ENCODE results near the gene SLCO2B1. TPM values are rescaled to one million over a fixed set of nuclear protein-coding genes. Genes with fewer than 3 reads are reported as not detected.

SLCO2B1 gene
- total RNA-seq, 1 donor from 2014 or later, result 403 TPM

DNA sequence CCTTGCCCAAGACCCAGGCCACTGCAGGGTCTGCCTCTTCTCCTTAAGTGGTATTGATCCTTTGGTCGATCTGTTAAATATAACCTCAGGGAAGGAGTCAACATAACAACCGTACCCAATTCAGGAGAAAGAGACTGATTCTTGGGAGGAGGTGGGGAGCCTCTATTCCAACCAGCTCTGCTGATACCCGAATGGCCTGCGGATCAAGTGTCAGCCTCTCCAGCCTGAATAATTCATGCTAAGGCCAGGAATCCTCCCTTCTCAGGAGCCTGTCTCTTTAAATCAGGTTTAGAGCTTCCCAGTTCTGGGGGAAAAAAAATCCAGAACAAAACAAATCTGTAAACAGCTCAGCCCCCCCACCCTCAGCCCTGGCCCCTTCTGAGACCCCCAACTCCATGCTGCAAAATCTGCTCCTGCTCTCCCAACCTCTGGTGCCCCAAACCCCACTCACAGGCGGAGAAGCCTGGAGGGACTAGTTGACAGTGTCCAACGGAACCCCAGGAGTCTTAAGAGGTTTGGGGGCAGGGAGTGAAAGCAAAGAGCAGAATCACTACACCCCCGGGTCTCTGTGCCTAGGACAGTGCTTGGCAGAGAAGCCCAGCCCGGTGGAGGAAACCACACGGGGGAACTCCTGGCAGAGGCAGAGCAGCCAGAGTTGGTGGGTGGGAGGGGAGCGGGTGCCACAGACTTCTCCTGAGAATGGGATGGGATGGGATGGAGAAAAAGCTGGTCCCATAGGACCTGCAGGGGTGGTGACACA, 88.8 kb downstream of the SLCO2B1 start:
- TF ChIP-seq, protein P1, sequence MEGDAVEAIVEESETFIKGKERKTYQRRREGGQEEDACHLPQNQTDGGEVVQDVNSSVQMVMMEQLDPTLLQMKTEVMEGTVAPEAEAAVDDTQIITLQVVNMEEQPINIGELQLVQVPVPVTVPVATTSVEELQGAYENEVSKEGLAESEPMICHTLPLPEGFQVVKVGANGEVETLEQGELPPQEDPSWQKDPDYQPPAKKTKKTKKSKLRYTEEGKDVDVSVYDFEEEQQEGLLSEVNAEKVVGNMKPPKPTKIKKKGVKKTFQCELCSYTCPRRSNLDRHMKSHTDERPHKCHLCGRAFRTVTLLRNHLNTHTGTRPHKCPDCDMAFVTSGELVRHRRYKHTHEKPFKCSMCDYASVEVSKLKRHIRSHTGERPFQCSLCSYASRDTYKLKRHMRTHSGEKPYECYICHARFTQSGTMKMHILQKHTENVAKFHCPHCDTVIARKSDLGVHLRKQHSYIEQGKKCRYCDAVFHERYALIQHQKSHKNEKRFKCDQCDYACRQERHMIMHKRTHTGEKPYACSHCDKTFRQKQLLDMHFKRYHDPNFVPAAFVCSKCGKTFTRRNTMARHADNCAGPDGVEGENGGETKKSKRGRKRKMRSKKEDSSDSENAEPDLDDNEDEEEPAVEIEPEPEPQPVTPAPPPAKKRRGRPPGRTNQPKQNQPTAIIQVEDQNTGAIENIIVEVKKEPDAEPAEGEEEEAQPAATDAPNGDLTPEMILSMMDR (IDR thresholded peaks at IDR 0.05), result no peak
- H3K4me3 ChIP-seq, result no peak overlapping the region
- DNase-seq (ENCODE audit: low spot score in 2 of 2), result peak in 1 of 2 donors; percentile 50
- intact Hi-C loops (cut with DNase I), result loop anchor here (2.0 kb wide), 1 partner anchor 311 kb away; no protein-coding TSS in a partner anchor
- H3K36me3 ChIP-seq, result no peaks in the 10 kb centered on the region
- peaks cover 2 to 4% of the 10 kb centered on the region in 2 donors for H3K4me1 ChIP-seq
- no peak overlapping the region for H3K27ac ChIP-seq
- peaks cover 5% of the 10 kb centered on the region for H3K27me3 ChIP-seq
- H3K9me3 ChIP-seq, result no peaks in the 10 kb centered on the region

DNA sequence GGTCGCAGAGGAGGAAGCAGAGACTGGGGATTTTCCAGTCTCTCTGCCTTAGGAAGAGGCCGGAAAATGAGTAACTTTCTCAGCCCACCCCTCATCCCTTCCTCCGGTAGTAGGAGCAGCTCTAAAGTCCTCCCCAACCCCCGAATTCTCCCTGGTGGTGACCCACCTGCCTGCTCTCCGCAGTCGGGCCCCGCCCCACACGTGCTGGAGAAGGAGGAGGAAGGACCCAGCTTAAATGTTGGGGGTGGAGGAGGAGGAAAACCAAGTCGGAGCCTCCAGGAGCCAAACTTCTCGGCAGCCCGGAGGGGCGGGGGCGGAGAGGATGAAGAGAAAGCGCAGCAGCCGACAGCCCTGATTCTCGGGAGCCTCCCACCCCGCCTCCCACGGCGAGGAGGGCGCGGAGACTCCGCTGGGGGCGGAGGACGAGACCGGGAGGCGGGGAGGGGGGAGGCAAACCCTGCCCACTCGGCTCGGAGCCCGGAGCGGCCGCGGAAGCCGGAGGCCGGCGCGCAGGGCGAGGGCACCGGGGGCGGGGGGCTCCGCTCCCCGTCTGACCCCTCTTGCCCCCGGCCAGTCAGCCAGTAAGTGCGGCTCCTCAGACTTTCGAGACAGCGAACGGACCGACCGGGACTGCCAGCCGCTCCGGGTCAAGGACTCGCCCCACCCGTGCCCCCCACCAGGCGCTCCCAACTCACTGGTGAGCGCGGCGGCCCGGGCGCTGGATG, 89.6 kb downstream of the SLCO2B1 start, which contains the start of gene TPBGL:
TSS of gene TPBGL (plus strand) at position 464 of the 725 bp plus-strand sequence. CDS start 276 bp downstream, outside the sequence.
- H3K4me3 ChIP-seq, result peak within 1 kb of the TSS; percentile 45 to 65
- TF ChIP-seq, protein P1 (IDR thresholded peaks at IDR 0.05), result no peak
- intact Hi-C loops (cut with DNase I), result loop anchor here (2.0 kb wide), 1 partner anchor 312 kb away; no protein-coding TSS in a partner anchor
- H3K27me3 ChIP-seq, result peaks cover 5% of the 10 kb centered on the region
- H3K4me1 ChIP-seq, result peaks cover 2 to 4% of the 10 kb centered on the region in 2 donors
- no peaks in the 10 kb centered on the region for H3K36me3 ChIP-seq
- H3K27ac ChIP-seq, result no peak within 1 kb of the TSS
- H3K9me3 ChIP-seq, result no peaks in the 10 kb centered on the region
- peak in 1 of 2 donors; percentile 58 for DNase-seq (ENCODE audit: low spot score in 2 of 2)

DNA sequence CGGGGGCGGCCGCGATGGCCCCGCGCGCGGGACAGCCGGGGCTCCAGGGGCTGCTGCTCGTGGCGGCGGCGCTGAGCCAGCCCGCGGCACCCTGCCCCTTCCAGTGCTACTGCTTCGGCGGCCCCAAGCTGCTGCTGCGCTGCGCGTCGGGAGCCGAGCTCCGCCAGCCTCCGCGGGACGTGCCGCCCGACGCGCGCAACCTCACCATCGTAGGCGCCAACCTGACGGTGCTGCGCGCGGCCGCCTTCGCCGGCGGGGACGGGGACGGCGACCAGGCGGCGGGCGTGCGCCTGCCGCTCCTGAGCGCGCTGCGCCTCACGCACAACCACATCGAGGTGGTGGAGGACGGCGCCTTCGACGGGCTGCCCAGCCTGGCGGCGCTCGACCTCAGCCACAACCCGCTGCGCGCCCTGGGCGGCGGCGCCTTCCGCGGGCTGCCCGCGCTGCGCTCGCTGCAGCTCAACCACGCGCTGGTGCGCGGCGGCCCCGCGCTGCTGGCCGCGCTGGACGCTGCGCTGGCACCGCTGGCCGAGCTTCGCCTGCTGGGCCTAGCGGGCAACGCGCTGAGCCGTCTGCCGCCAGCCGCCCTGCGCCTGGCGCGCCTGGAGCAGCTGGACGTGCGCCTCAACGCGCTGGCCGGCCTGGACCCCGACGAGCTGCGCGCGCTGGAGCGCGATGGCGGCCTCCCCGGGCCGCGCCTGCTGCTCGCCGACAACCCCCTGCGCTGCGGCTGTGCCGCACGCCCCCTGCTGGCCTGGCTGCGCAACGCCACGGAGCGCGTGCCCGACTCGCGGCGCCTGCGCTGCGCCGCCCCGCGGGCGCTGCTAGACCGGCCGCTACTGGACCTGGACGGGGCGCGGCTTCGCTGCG, 90.4 kb downstream of the SLCO2B1 start:
- no peak overlapping the region for H3K27ac ChIP-seq
- intact Hi-C loops (cut with DNase I), result loop anchor here (2.0 kb wide), 1 partner anchor 312 kb away; no protein-coding TSS in a partner anchor
- TF ChIP-seq, protein P1 (IDR thresholded peaks at IDR 0.05), result peak; percentile 8 to 97 (median 33)
- DNase-seq (ENCODE audit: low spot score in 2 of 2), result peak; percentile 24 to 85
- peaks cover 2 to 4% of the 10 kb centered on the region in 2 donors for H3K4me1 ChIP-seq
- H3K27me3 ChIP-seq, result peaks cover 5% of the 10 kb centered on the region
- no peaks in the 10 kb centered on the region for H3K9me3 ChIP-seq
- no peaks in the 10 kb centered on the region for H3K36me3 ChIP-seq
- H3K4me3 ChIP-seq, result peak overlapping the region; percentile 45 to 65

DNA sequence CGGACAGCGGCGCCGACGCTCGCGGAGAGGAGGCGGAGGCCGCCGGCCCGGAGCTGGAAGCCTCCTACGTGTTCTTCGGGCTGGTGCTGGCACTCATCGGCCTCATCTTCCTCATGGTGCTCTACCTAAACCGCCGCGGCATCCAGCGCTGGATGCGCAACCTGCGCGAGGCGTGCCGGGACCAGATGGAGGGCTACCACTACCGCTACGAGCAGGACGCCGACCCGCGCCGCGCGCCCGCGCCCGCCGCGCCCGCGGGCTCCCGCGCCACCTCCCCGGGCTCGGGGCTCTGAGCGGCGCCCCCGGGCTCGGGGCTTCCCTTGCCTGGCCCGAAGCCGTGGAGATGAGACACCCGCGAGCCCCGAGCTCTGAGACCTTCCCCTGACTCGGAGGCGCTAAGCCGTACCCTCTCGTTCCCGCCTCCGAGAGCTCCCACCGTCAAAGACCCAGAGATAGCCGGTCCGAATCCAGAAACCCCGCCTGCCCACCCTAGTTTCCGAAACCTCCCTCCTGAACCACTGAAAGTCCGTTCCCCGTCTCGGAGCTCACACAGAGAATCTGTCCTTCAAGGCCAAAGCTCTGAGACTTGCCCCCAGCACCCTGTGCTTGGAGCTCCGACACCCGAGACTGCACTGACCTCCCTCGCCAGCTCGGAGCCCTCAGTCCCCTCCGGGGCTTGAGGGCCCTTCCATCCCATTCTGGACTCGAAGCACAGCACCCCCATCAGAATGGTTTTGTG, 91.2 kb downstream of the SLCO2B1 start:
- TF ChIP-seq, protein P1 (IDR thresholded peaks at IDR 0.05), result no peak
- intact Hi-C loops (cut with DNase I), result loop anchor here (2.0 kb wide), 1 partner anchor 313 kb away; no protein-coding TSS in a partner anchor
- H3K27me3 ChIP-seq, result peaks cover 5% of the 10 kb centered on the region
- no peaks in the 10 kb centered on the region for H3K36me3 ChIP-seq
- H3K9me3 ChIP-seq, result no peaks in the 10 kb centered on the region
- H3K4me1 ChIP-seq, result peaks cover 2 to 4% of the 10 kb centered on the region in 2 donors
- H3K4me3 ChIP-seq, result peak overlapping the region; percentile 45 to 65
- no peak for DNase-seq (ENCODE audit: low spot score in 2 of 2)
- H3K27ac ChIP-seq, result no peak overlapping the region
